GM12878 (cell line): ENCODE results near the gene WDFY1. TPM values are rescaled to one million over a fixed set of nuclear protein-coding genes. Genes with fewer than 3 reads are reported as not detected.

Experiments used
- ATAC-seq: fragments of 200-7000 bp; cut with Tn5 transposase; 3 replicates; pipeline ENCODE4 v1.9.1; 2020; ENCODE audit warnings: mild to moderate bottlenecking, moderate library complexity
- BruUV-seq: library from RNA; stranded (reverse); fragments of 400-500 nt; replicated peaks from 2 replicates; lab custom pipeline; 2021; lab: Mats Ljungman, UMichigan
- CTCF ChIA-PET: fragments of 300-600 bp; sonication (Branson Sonifier 250); formaldehyde crosslinking; extraction: SDS; loops from one replicate; lab custom pipeline; 2021; ENCODE audit warnings: inconsistent platforms; lab: Yijun Ruan, JAX
- POLR2A ChIA-PET: fragments of 350-600 bp; formaldehyde crosslinking; extraction: SDS; loops from one replicate; lab custom pipeline; 2021; ENCODE audit warnings: inconsistent platforms; lab: Charles Lee
- RAD21 ChIA-PET: fragments of 300-600 bp; sonication (Branson Sonifier 250); formaldehyde crosslinking; loops from one replicate; lab custom pipeline; 2023; ENCODE audit warnings: antibody characterized with exemption; ENCODE audit not compliant: unreplicated experiment; lab: Charles Lee
- SMC1A ChIA-PET: fragments of 300-600 bp; sonication (Branson Sonifier 250); formaldehyde crosslinking; loops from one replicate; lab custom pipeline; 2023; ENCODE audit not compliant: unreplicated experiment, uncharacterized antibody; lab: Charles Lee
- DNase-seq: peaks from one replicate; pipeline ENCODE4 v3.0.0-alpha.2; 2011; ENCODE audit warnings: low read depth, low spot score
- FAIRE-seq: peaks from 3 replicates; lab custom pipeline; 2011; peaks lifted over from hg19 to GRCh38; lab: Jason Lieb, UNC
- H2AFZ ChIP-seq: 2 replicates; pipeline ENCODE4 v1.6.0; 2011; ENCODE audit warnings: low read depth, low read length, control low read depth; ENCODE audit not compliant: control insufficient read depth
- H3K27ac ChIP-seq: 2 replicates; pipeline ENCODE4 v1.5.1; 2011; ENCODE audit warnings: control low read depth; ENCODE audit not compliant: control insufficient read depth, insufficient read depth
- H3K27me3 ChIP-seq, 2 experiments: replicated peaks in 1 of 2; 2 replicates each; pipeline versions ENCODE4 v1.6.0 to v1.6.1; 2011; ENCODE audit warnings: low read length in 1 of 2; ENCODE audit not compliant: control insufficient read depth in 2 of 2, insufficient read depth in 2 of 2
- H3K36me3 ChIP-seq, 2 experiments: 2 replicates each; pipeline ENCODE4 v1.5.1; 2011; ENCODE audit warnings: low read length in 1 of 2; ENCODE audit not compliant: control insufficient read depth in 2 of 2, insufficient read depth in 2 of 2
- H3K4me1 ChIP-seq: 2 replicates; pipeline ENCODE4 v1.6.1; 2011; ENCODE audit warnings: mild to moderate bottlenecking, low read length, moderate library complexity, mixed read lengths; ENCODE audit not compliant: control insufficient read depth, insufficient read depth
- H3K4me2 ChIP-seq: 2 replicates; pipeline ENCODE4 v1.6.0; 2011; ENCODE audit warnings: control low read depth; ENCODE audit not compliant: control insufficient read depth, insufficient read depth
- H3K4me3 ChIP-seq: fragments of 200-600 bp; sonication (generic); 2 replicates; pipeline ENCODE4 v1.5.1; 2016
- H3K79me2 ChIP-seq: 2 replicates; pipeline ENCODE4 v1.6.0; 2011; ENCODE audit warnings: low read length; ENCODE audit not compliant: control insufficient read depth, insufficient read depth
- H3K9ac ChIP-seq: 2 replicates; pipeline ENCODE4 v1.8.0; 2011; ENCODE audit warnings: low read length, control low read depth, mixed read lengths; ENCODE audit not compliant: control insufficient read depth, insufficient read depth
- H3K9me3 ChIP-seq: replicated peaks from 3 replicates; pipeline ENCODE4 v1.5.1; 2011; ENCODE audit warnings: mild to moderate bottlenecking, low read length; ENCODE audit not compliant: control insufficient read depth, insufficient read depth
- H4K20me1 ChIP-seq: 2 replicates; pipeline ENCODE4 v1.6.0; 2011; ENCODE audit not compliant: control insufficient read depth, insufficient read depth
- ASH2L ChIP-seq: fragments of 300-600, 200-600 bp; sonication (generic); IDR thresholded peaks from 2 replicates; pipeline ENCODE4 v1.6.1; 2017; ENCODE audit warnings: low read depth, mild to moderate bottlenecking, borderline replicate concordance
- CHD4 ChIP-seq: fragments of 200-600 bp; sonication (generic); IDR thresholded peaks from 2 replicates; pipeline ENCODE4 v1.6.1; 2016; ENCODE audit warnings: mild to moderate bottlenecking
- DPF2 ChIP-seq: fragments of 450-650 bp; IDR thresholded peaks from 2 replicates; pipeline ENCODE4 v1.6.1; 2017; ENCODE audit warnings: mild to moderate bottlenecking
- EGR1 ChIP-seq, 2 experiments: IDR thresholded peaks; 1 replicate in 1 of 2; 2 replicates in 1 of 2; pipeline ENCODE4 v1.6.1; 2011 to 2012; ENCODE audit warnings: low read depth in 2 of 2, low read length in 2 of 2, borderline replicate concordance in 1 of 2, mild to moderate bottlenecking in 1 of 2, moderate library complexity in 1 of 2
- ETV6 ChIP-seq, 2 experiments: fragments of 450-650 bp in 1 of 2; IDR thresholded peaks in 1 of 2; conservative IDR thresholded peaks in 1 of 2; 2 replicates each; pipeline ENCODE4 v1.6.1; 2014; ENCODE audit warnings: antibody characterized with exemption in 1 of 2, borderline replicate concordance in 1 of 2, low read depth in 1 of 2, mild to moderate bottlenecking in 1 of 2, moderate library complexity in 1 of 2
- FOXM1 ChIP-seq: IDR thresholded peaks from 2 replicates; pipeline ENCODE4 v1.6.1; 2012; ENCODE audit warnings: low read depth, mild to moderate bottlenecking, inconsistent platforms, low read length, moderate library complexity
- HDGF ChIP-seq: fragments of 450-650 bp; IDR thresholded peaks from 2 replicates; pipeline ENCODE4 v1.6.1; 2016; ENCODE audit warnings: antibody characterized with exemption
- KDM1A ChIP-seq: fragments of 200-600 bp; sonication (generic); IDR thresholded peaks from 2 replicates; pipeline ENCODE4 v1.6.1; 2016; ENCODE audit warnings: borderline replicate concordance
- MYB ChIP-seq: fragments of 150-350 bp; IDR thresholded peaks from 2 replicates; pipeline ENCODE4 v1.6.1; 2014; ENCODE audit warnings: mild to moderate bottlenecking, low read depth, low read length, borderline replicate concordance
- NKRF ChIP-seq: fragments of 450-650 bp; conservative IDR thresholded peaks from 2 replicates; pipeline ENCODE4 v1.6.1; 2017; ENCODE audit warnings: mild to moderate bottlenecking, moderate library complexity
- PML ChIP-seq: IDR thresholded peaks from 2 replicates; pipeline ENCODE4 v1.6.1; 2012; ENCODE audit warnings: low read length, inconsistent platforms
- PRDM15 ChIP-seq: fragments of 450-650 bp; formaldehyde crosslinking; IDR thresholded peaks from 2 replicates; pipeline ENCODE4 v1.4.0; 2020; ENCODE audit warnings: mild to moderate bottlenecking, moderate library complexity
- RBBP5 ChIP-seq: fragments of 200-600 bp; sonication (generic); conservative IDR thresholded peaks from 2 replicates; pipeline ENCODE4 v1.6.1; 2016
- RELA ChIP-seq: fragments of 450-650 bp; IDR thresholded peaks from 2 replicates; pipeline ENCODE4 v1.8.0; 2014; ENCODE audit warnings: borderline replicate concordance; ENCODE audit not compliant: partially characterized antibody
- RFX5 ChIP-seq: IDR thresholded peaks from 2 replicates; pipeline ENCODE4 v1.6.1; 2011; ENCODE audit warnings: low read depth, low read length, improper control_type of control experiment
- USF2 ChIP-seq: IDR thresholded peaks from 2 replicates; pipeline ENCODE4 v1.6.1; 2011; ENCODE audit warnings: low read depth, low read length, improper control_type of control experiment, borderline replicate concordance
- ZNF207 ChIP-seq: fragments of 450-650 bp; IDR thresholded peaks from 2 replicates; pipeline ENCODE4 v1.6.1; 2014; ENCODE audit warnings: antibody characterized with exemption, mild to moderate bottlenecking, borderline replicate concordance
- WGBS: methylation state at CpG from one replicate; pipeline ENCODE4 v1.1.6; 2016; ENCODE audit warnings: low lambda C conversion rate; ENCODE audit not compliant: insufficient replicate concordance, insufficient coverage; ENCODE audit errors: missing lambda C conversion rate; 5-methylcytosine and 5-hydroxymethylcytosine counted together
- in situ Hi-C: fragments of 300-500 bp; cut with MboI; formaldehyde crosslinking; loops from 9 replicates; pipeline ENCODE4 v1.14.3; 2018; ENCODE audit warnings: mixed read lengths
- intact Hi-C: fragments of 100-400 bp; cut with micrococcal nuclease; formaldehyde crosslinking; loops from one replicate; pipeline ENCODE4 v1.14.2; 2022; ENCODE audit not compliant: unreplicated experiment
- polyA plus RNA-seq, 11 experiments: library from polyadenylated mRNA; depleted of rRNA in 4 of 11; unstranded in 6 of 11; stranded (reverse) in 5 of 11; fragments of >200 nt; fragmentation: Nextera tagmentation in 4 of 11; fragmentation: Illumina TruSeq in 1 of 11; extraction: Ambion mirVana in 4 of 11; extraction: Trizol in 1 of 11; gene quantifications; 1 replicate in 1 of 11; 2 replicates in 10 of 11; pipeline versions ENCODE4 v1.2.1 to v1.2.3, GENCODE V29; 2011 to 2016; ENCODE audit warnings: inconsistent platforms in 2 of 11, missing spikeins in 2 of 11, low read depth in 1 of 11
- total RNA-seq, 4 experiments: library from RNA; depleted of rRNA in 3 of 4; stranded (reverse); fragments of >200 nt in 3 of 4; fragmentation: Illumina TruSeq in 1 of 4; extraction: Trizol in 1 of 4; gene quantifications; 2 replicates each; pipeline versions ENCODE4 v1.2.1 to v1.2.3, GENCODE V29; 2013 to 2021

Gene WDFY1
- total and polyA plus RNA-seq, 10 of the 15 experiments (the other 5 are each of a cell fraction or from before 2014, with no cell fraction given), result 2.9 to 28.1 (median 13.1) TPM

DNA sequence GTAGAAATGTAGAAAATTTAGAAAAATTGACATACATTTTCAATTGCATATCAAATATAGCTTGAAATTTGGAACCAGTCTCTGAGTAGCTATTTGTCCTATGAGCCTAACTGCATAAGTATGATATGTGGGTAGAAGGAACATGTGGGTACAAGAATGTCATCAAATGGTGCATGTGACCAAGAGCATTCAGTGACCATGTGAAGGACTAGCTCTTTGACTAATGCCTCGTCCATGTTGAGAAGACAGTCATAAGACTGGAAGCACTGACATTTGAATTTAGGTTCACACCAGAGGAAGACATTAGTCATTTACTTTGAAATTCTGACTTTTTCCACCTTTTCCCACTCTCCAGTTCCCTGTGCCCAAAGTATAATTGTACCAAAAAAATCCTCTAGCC is 24.7 kb upstream of the WDFY1 start (continued):
- TF ChIP-seq USF2, result no peak

DNA sequence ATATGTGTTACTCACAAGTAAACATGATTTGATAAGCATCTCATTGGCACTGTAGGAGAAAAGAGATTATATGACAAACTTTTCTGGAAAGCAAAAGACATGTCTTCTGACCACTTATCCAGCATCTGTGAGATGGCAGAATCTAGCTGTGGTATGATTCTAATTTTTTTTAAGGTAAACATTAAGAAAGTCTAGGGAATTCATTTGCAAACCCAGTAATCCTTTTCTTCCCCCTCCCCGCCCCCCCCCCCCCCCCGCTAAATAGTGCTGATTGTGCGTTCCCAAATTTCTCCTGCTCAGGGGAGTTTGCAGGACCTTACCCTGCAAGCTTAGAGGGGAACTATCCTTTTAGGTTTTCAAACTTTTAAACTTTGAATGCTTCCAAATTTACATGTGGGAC is 24.2 kb upstream of the WDFY1 start:
- Histone ChIP-seq H3K27ac (no peak overlapping the region), H3K4me1 (no peaks in the 10 kb centered on the region), H3K4me3 (no peak overlapping the region), H2AFZ (no peak overlapping the region), H3K4me2 (no peak overlapping the region), H3K9ac (no peak overlapping the region), H3K27me3 (no peaks in the 10 kb centered on the region), H3K79me2 (no peaks in the 10 kb centered on the region; the same call in 1 of the 2 replicates), H3K36me3 (peaks cover 0 to 14% of the 10 kb centered on the region in 2 experiments; a peak in 2 of 4 replicates), H3K9me3 (no peaks in the 10 kb centered on the region), H4K20me1 (no peaks in the 10 kb centered on the region)
- TF ChIP-seq ASH2L (no peak), DPF2 (no peak), HDGF (no peak), ZNF207 (no peak), PML (no peak), PRDM15 (CRISPR knock-in tag) (no peak), RFX5 (no peak), NKRF (no peak), MYB (no peak), KDM1A (no peak), ETV6 (conservative IDR thresholded peaks at IDR 0.05 in 1 of 2, IDR thresholded peaks at IDR 0.05 in 1 of 2; ENCODE audit: borderline replicate concordance in 1 of 2, low read depth in 1 of 2) (no peak), RBBP5 (no peak), CHD4 (no peak), EGR1 (IDR thresholded peaks at IDR 0.05; ENCODE audit: borderline replicate concordance in 1 of 2, low read depth in 2 of 2, low read length in 2 of 2) (no peak), FOXM1 (no peak), RELA (no peak)
- POLR2A ChIA-PET, result interaction anchor here (1.5 kb wide), 2 partner anchors 27 to 72 kb away, joined by 5 to 8 read pairs; no protein-coding TSS in a partner anchor
- FAIRE-seq, result no peak
- SMC1A ChIA-PET, result interaction anchor here (0.7 to 5.4 kb wide), 25 partner anchors 9 to 681 kb away, joined by 3 to 74 read pairs (median 5); partner anchors contain the start of genes CUL3 and MRPL44
- no TSS peak for BruUV-seq
- RAD21 ChIA-PET, result interaction anchor here (0.7 to 5.3 kb wide), 11 partner anchors 9 to 386 kb away, joined by 3 to 82 read pairs (median 9); no protein-coding TSS in a partner anchor
- CTCF ChIA-PET, result interaction anchor here (0.7 to 11.9 kb wide), 46 partner anchors 8 to 810 kb away, joined by 3 to 187 read pairs (median 6); partner anchors contain the start of genes MRPL44 and WDFY1
- no peak for ATAC-seq
- no peak for DNase-seq
- WGBS, result no CpG with 5 or more reads among the region's 3 CpGs
- in situ Hi-C loops, result no loop called here
- intact Hi-C loops, result no loop called here
